Transverse colon (tissue), 4 donors: ENCODE data around the gene ATP1B4. TPM values are rescaled to one million over a fixed set of nuclear protein-coding genes. Genes with fewer than 3 reads are reported as not detected.

Experiments
- DNase-seq: peaks from one replicate; pipeline ENCODE4 v3.0.0-alpha.2; 2019
- H3K27ac ChIP-seq, 4 donors: fragments of 200-600 bp; sonication (generic); 2 replicates each; pipeline ENCODE4 v1.5.1; 2016 to 2018; ENCODE audit warnings: inconsistent platforms in 4 of 4
- H3K27me3 ChIP-seq: fragments of 200-600 bp; sonication (generic); 2 replicates; pipeline ENCODE4 v1.5.1; 2017; ENCODE audit warnings: inconsistent platforms
- H3K36me3 ChIP-seq, 4 donors: fragments of 200-600 bp; sonication (generic); 2 replicates each; pipeline ENCODE4 v1.5.1; 2017 to 2019; ENCODE audit warnings: inconsistent platforms in 4 of 4
- H3K4me1 ChIP-seq, 4 donors: fragments of 200-600 bp; sonication (generic); 2 replicates each; pipeline ENCODE4 v1.5.1; 2017 to 2020; ENCODE audit warnings: inconsistent platforms in 4 of 4
- H3K4me3 ChIP-seq, 4 donors: fragments of 200-600 bp; sonication (generic); 1 replicate in 1 of 4; 2 replicates in 3 of 4; pipeline versions ENCODE4 v1.5.1 to v1.6.1; 2017 to 2019; ENCODE audit warnings: inconsistent platforms in 4 of 4
- H3K9me3 ChIP-seq, 2 donors: fragments of 200-600 bp; sonication (generic); 2 replicates each; pipeline ENCODE4 v1.5.1; 2017 to 2019; ENCODE audit warnings: inconsistent platforms in 2 of 2
- CTCF ChIP-seq, 5 experiments: fragments of 200-600 bp in 3 of 5; fragments of 450-650 bp in 2 of 5; sonication (generic) in 3 of 5; IDR thresholded peaks; 1 replicate in 2 of 5; 2 replicates in 3 of 5; pipeline ENCODE4 v1.5.1; 2016 to 2017; ENCODE audit warnings: antibody characterized with exemption in 5 of 5, inconsistent platforms in 3 of 5, mild to moderate bottlenecking in 2 of 5, moderate library complexity in 1 of 5
- EP300 ChIP-seq: sonication (generic); formaldehyde crosslinking; IDR thresholded peaks from one replicate; pipeline ENCODE4 v1.6.1; 2017; ENCODE audit warnings: antibody characterized with exemption, low read depth
- POLR2A ChIP-seq: fragments of 450-650 bp; IDR thresholded peaks from one replicate; pipeline ENCODE4 v1.6.1; 2016; ENCODE audit warnings: antibody characterized with exemption, mild to moderate bottlenecking, moderate library complexity
- POLR2AphosphoS5 ChIP-seq, 3 donors: sonication (generic); formaldehyde crosslinking; IDR thresholded peaks; one replicate each; pipeline ENCODE4 v1.6.1; 2016; ENCODE audit warnings: antibody characterized with exemption in 3 of 3
- WGBS, 2 donors: methylation state at CpG; one replicate each; pipeline ENCODE4 v1.1.5; 2018; ENCODE audit warnings: low coverage in 1 of 2; 5-methylcytosine and 5-hydroxymethylcytosine counted together
- in situ Hi-C, 4 donors: fragments of 200-750 bp; cut with MboI; loops; one replicate each; pipeline versions ENCODE4 v1.15.0 to v1.15.1; 2017; ENCODE audit warnings: low sequenced_read_pairs in 3 of 4, low pct_ligation_motif_present in 1 of 4, low pct_unique_long_range_greater_than_20kb in 1 of 4
- intact Hi-C: fragments of 100-400 bp; cut with DNase I; formaldehyde crosslinking; loops from one replicate; pipeline ENCODE4 v1.15.1; 2023; ENCODE audit warnings: low total_unique reads
- total RNA-seq, 4 donors: library from RNA; depleted of rRNA; stranded (reverse); fragments of >200 nt; gene quantifications; one replicate each; pipeline ENCODE4 v1.1.0, GENCODE V29; 2016

The ATP1B4 gene
- total RNA-seq, 4 donors from 2014 or later = not detected

- Histone ChIP-seq H3K36me3 (no peaks in the 10 kb centered on the region), H3K27me3 (no peaks in the 10 kb centered on the region), H3K4me3 (no peak overlapping the region), H3K9me3 (no peaks in the 10 kb centered on the region), H3K27ac (no peak overlapping the region), H3K4me1 (peaks cover 0 to 6% (median 0%) of the 10 kb centered on the region in 4 donors)
- DNase-seq = no peak
- WGBS, 2 donors = 59 to 75% methylated on average over 2 of the region's 2 CpGs
- in situ Hi-C loops (no loop called here), intact Hi-C loops (no loop called here)
- TF ChIP-seq POLR2AphosphoS5 (IDR thresholded peaks at IDR 0.05) (no peak), POLR2A (no peak), EP300 (no peak), CTCF (IDR thresholded peaks at IDR 0.05) (no peak)
Measured at GRCh38 chrX:120429776-120430540, 68.1 kb downstream of the ATP1B4 start.

Other genes starting within 250 kb of the ATP1B4 start
- 10 to 100 TPM in 1 of 4 donors, 1 to 10 TPM in 1, not detected in 2; 1.3 to 10.8 TPM for gene RHOXF1, start 246.2 kb upstream of the ATP1B4 start, total RNA-seq
- gene RHOXF2, start 203.5 kb upstream of the ATP1B4 start, total RNA-seq = not detected
- 10 to 100 TPM in 2 of 4 donors, 1 to 10 TPM in 2; 5.6 to 16.1 (median 10.0) TPM for gene ZBTB33, start 111.3 kb upstream of the ATP1B4 start, total RNA-seq
- 1 to 10 TPM in 3 of 4 donors, not detected in 1; 1.2 to 1.7 (median 1.4) TPM for gene TMEM255A, start 50.6 kb upstream of the ATP1B4 start, total RNA-seq
- 10 to 100 TPM; 44.6 to 93.8 (median 66.0) TPM for gene LAMP2, start 107.2 kb downstream of the ATP1B4 start, total RNA-seq
- gene CUL4B, start 198.9 kb downstream of the ATP1B4 start, total RNA-seq = 10 to 100 TPM; 18.1 to 53.5 (median 30.8) TPM
- 10 to 100 TPM in 2 of 4 donors, 1 to 10 TPM in 1, under 1 TPM in 1; 0.80 to 21.8 (median 10.4) TPM for gene MCTS1, start 242.0 kb downstream of the ATP1B4 start, total RNA-seq